HepG2 (cell line): Measurements from ENCODE around the gene ZNF503. TPM values are rescaled to one million over a fixed set of nuclear protein-coding genes. Genes with fewer than 3 reads are reported as not detected.

Source experiments
- AFF4 ChIP-seq: sonication (generic); formaldehyde crosslinking; IDR thresholded peaks from 2 replicates; pipeline ENCODE4 v1.4.0; 2020; ENCODE audit warnings: missing genetic modification reagents
- DZIP1 ChIP-seq: sonication (generic); formaldehyde crosslinking; IDR thresholded peaks from 2 replicates; pipeline ENCODE4 v1.5.0; 2020; ENCODE audit warnings: mild to moderate bottlenecking, missing genetic modification reagents
- EZH2 ChIP-seq: conservative IDR thresholded peaks from 2 replicates; pipeline ENCODE4 v1.6.1; 2012; ENCODE audit warnings: mild to moderate bottlenecking, low read depth, low read length, moderate library complexity
- MIER3 ChIP-seq: IDR thresholded peaks from 2 replicates; pipeline ENCODE4 v1.6.1; 2016; ENCODE audit warnings: missing compliant biosample characterization, borderline replicate concordance
- NFIB ChIP-seq: sonication (generic); formaldehyde crosslinking; IDR thresholded peaks from 2 replicates; pipeline ENCODE4 v1.9.0; 2021; ENCODE audit warnings: missing genetic modification reagents, mild to moderate bottlenecking, borderline replicate concordance
- PATZ1 ChIP-seq: sonication (generic); formaldehyde crosslinking; IDR thresholded peaks from 2 replicates; pipeline ENCODE4 v1.4.0; 2020; ENCODE audit warnings: missing genetic modification reagents
- TIGD3 ChIP-seq: sonication (generic); formaldehyde crosslinking; IDR thresholded peaks from 2 replicates; pipeline ENCODE4 v1.5.1; 2020; ENCODE audit warnings: mild to moderate bottlenecking, missing genetic modification reagents, borderline replicate concordance
- U2AF2 ChIP-seq: fragments of 200-400 bp; formaldehyde crosslinking; IDR thresholded peaks from 2 replicates; pipeline ENCODE4 v1.6.1; 2017; ENCODE audit warnings: low read depth, mild to moderate bottlenecking, low read length
- ZBTB34 ChIP-seq: sonication (generic); formaldehyde crosslinking; IDR thresholded peaks from 2 replicates; pipeline ENCODE4 v1.8.0; 2022; ENCODE audit warnings: mild to moderate bottlenecking, missing genetic modification reagents
- ZKSCAN1 ChIP-seq: fragments of 150-350 bp; IDR thresholded peaks from 2 replicates; pipeline ENCODE4 v1.6.1; 2014; ENCODE audit warnings: low read length
- ZNF224 ChIP-seq: sonication (generic); formaldehyde crosslinking; IDR thresholded peaks from 2 replicates; pipeline ENCODE4 v1.5.0; 2020; ENCODE audit warnings: mild to moderate bottlenecking, missing genetic modification reagents
- ZNF441 ChIP-seq: sonication (generic); formaldehyde crosslinking; IDR thresholded peaks from 2 replicates; pipeline ENCODE4 v1.7.0; 2021; ENCODE audit warnings: missing genetic modification reagents, borderline replicate concordance
- ZNF503 ChIP-seq: sonication (generic); formaldehyde crosslinking; IDR thresholded peaks from 2 replicates; pipeline ENCODE4 v1.4.0; 2020; ENCODE audit warnings: missing genetic modification reagents
- ZNF780A ChIP-seq: sonication (generic); formaldehyde crosslinking; IDR thresholded peaks from 2 replicates; pipeline ENCODE4 v1.8.0; 2022; ENCODE audit warnings: mild to moderate bottlenecking, missing genetic modification reagents, moderate library complexity
- polyA plus RNA-seq, 8 experiments: library from polyadenylated mRNA; depleted of rRNA in 3 of 8; stranded (reverse) in 7 of 8; unstranded in 1 of 8; fragments of >200 nt; fragmentation: Illumina TruSeq in 4 of 8; extraction: Trizol in 4 of 8; gene quantifications; 2 replicates each; pipeline versions ENCODE4 v1.2.1 to v1.2.3, GENCODE V29; 2011 to 2016; ENCODE audit warnings: low read depth in 4 of 8, missing spikeins in 1 of 8, mixed read lengths in 1 of 8; ENCODE audit not compliant: insufficient read depth in 1 of 8
- total RNA-seq, 5 experiments: library from RNA; depleted of rRNA; stranded (reverse); fragments of >200 nt; fragmentation: Illumina TruSeq; extraction: Trizol; gene quantifications; 2 replicates each; pipeline ENCODE4 v1.2.3, GENCODE V29; 2016; ENCODE audit warnings: low read depth in 1 of 5

ZNF503 gene
- total and polyA plus RNA-seq, 2 of the 13 experiments (the other 11 are each of a cell fraction or from before 2014, with no cell fraction given) = 2.7 to 8.3 TPM

GRCh38 chr10:75404815-75405597 lies 3.4 kb upstream of the ZNF503 start (continued):
- peak; percentile 93 for TF ChIP-seq ZNF503
- no peak for TF ChIP-seq ZKSCAN1
- TF ChIP-seq ZNF224 (CRISPR knock-in tag) = 0 out of 2 replicates have a peak, but pooled peaks have one; percentile 10
- no peak for TF ChIP-seq MIER3 (CRISPR knock-in tag)
- peak; percentile 99 for TF ChIP-seq PATZ1 (CRISPR knock-in tag)
- TF ChIP-seq AFF4 = no peak
- TF ChIP-seq ZBTB34 (CRISPR knock-in tag) = no peak
- no peak for TF ChIP-seq NFIB
- TF ChIP-seq TIGD3 (CRISPR knock-in tag) = no peak
- TF ChIP-seq ZNF441 = peak; percentile 48; the same call in 1 of the 2 replicates
- no peak for TF ChIP-seq EZH2
- no peak for TF ChIP-seq DZIP1
- TF ChIP-seq ZNF780A (CRISPR knock-in tag) = no peak
- no peak for TF ChIP-seq U2AF2
